NCI-H1092 treated with DMSO at 0.1 percent for 48 hours (cell line): ENCODE data around the gene TTF2.
A peak's percentile ranks its signal among the peaks of the same experiment; 100 is the strongest.

Source experiments
- DNase-seq: peaks from one replicate; lab custom pipeline; 2025; lab: John Stamatoyannopoulos, UW

The TTF2 gene

DNA sequence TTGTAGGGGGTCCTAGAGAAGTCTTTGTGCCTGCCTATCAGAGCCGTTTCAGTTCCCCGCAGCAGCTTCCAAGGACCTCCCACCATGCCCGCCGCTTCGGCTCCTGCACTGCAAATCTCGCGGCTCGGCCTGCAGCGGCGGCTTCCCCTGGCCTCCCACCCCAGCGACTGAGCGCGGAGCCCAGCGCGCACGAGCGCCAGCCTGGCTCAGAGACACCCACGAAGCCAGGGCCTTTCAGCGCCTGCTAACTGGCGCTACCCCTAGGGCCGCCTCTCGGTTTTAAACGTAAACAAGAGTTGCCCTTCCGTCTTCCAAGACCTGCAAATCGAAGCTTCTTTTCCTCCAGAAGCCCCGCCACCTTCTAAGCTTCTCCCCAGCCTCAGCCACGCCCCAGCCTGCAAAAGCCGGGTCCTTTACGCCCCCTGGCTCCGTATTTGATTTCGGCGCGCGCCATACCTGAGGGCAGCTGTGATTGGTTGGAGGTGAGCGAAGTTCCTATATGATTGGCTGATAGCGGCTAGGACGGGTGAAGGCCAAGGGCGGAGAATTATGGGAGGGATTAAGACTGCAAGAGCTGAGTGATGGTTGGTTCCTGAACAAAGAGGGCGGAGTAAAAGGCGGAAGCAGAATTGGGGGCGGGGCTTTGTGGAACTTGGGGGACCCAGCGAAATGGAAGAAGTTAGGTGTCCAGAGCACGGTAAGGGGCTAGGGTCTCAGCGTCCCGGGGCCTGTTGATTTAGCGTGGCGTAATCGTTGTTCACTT lies at the start of gene TTF2:
TSS of gene TTF2 (plus strand) at position 649 of the 763 bp plus-strand sequence. CDS start at position 670, 21 bp downstream.
- DNase-seq, result peak; percentile 99

DNA sequence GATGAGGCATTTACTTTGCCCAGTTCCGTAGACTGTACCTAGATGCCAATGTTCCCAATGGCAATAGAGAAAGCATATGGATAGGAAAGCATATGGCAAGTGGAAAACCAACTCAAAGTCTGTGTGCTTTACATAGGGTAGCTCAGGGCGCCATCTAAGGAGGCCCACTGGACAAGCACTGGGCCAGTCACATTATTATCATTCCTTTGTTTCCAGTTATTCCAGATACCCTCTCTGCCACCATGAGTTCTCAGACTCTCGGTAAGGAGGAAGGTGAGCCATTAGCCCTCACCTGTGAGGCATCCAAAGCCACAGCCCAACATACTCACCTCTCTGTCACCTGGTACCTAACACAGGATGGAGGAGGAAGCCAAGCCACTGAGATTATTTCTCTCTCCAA lies 48.8 kb upstream of the TTF2 start:
- no peak for DNase-seq

DNA sequence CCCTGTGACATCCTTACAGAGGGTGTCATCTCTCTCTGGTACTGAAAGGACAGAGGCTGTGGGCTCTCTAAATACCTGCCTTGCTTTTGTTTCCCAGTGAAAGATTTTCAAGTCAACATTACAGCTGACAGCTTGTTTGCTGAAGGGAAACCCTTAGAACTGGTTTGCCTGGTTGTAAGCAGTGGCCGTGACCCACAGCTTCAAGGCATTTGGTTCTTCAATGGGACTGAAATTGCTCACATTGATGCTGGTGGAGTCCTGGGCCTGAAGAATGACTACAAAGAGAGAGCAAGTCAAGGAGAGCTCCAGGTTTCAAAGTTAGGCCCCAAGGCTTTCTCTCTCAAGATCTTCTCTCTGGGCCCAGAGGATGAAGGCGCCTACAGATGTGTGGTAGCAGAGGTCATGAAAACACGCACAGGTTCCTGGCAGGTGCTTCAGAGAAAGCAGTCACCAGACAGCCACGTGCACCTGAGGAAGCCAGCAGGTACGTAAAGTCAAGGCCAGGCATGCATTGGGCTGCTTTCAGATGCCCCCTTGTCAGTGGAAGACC lies 46.7 kb upstream of the TTF2 start:
- no peak for DNase-seq

DNA sequence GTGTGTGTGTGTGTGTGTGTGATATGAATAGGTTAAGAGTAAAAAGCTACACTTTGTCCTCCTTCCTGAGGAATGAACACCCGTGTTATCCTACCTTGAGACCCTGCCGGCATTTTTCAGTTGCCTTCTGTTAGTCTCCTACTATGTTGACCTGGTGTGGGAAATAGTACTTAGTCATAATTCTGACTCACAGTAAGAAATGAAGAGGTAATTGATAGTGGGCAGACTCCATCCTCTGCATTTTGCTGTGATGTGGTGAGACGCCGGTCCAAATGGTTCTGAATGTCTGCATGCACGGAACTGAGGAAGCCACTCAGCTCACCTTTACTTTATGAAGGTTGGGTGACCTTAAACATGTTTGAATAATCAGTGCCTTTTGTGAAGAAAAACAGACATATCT lies 45.9 kb upstream of the TTF2 start:
- no peak for DNase-seq

DNA sequence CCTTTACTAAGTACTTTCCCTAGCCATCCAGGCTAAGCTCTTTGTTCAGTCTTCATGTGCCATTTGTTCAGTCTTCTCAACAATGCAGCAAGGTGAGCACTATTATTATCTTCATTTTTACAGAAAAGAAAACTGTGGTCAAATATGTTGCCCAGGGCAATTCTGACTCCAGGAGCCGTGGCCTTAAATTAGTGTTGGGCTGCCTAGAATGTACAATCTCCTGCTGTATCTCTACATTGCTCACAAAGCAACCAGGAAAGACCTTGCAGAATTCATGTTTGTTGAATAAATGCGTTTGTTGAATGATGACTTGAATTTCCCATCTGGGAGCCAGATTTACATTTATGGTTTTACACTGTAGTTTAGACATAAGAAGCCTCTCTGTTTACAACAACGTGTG lies 44.4 kb upstream of the TTF2 start:
- no peak for DNase-seq

DNA sequence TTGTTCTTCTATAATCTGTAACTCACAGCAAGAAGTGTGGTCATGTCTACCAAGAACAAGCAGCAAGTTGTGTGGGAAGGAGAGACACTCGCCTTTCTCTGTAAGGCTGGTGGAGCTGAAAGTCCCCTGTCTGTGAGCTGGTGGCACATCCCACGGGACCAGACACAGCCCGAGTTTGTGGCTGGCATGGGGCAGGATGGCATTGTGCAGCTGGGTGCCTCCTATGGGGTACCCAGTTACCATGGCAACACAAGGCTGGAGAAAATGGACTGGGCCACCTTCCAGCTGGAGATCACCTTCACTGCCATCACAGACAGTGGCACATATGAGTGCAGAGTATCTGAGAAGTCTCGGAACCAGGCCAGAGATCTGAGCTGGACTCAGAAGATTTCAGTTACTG lies 43.1 kb upstream of the TTF2 start:
- DNase-seq, result no peak

DNA sequence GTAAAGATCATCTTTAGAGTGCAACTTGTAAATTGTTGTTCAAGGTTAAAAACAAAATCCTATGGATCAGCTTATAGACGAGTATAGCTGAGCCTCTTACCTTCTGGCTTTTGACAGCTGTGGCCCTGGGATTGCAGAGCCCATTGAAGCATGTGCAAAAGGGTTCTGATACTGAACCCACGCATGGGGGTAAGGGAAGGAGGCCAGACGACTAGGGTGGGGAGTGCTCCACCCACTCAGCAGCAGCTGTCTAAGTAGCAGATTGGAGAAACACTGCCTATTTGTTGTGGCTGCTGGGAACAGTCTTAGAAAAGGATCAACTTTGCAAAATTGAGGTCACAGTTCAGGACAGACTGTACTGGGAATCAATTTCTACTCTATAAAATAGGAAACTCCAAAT lies 42.5 kb upstream of the TTF2 start:
- DNase-seq, result no peak

DNA sequence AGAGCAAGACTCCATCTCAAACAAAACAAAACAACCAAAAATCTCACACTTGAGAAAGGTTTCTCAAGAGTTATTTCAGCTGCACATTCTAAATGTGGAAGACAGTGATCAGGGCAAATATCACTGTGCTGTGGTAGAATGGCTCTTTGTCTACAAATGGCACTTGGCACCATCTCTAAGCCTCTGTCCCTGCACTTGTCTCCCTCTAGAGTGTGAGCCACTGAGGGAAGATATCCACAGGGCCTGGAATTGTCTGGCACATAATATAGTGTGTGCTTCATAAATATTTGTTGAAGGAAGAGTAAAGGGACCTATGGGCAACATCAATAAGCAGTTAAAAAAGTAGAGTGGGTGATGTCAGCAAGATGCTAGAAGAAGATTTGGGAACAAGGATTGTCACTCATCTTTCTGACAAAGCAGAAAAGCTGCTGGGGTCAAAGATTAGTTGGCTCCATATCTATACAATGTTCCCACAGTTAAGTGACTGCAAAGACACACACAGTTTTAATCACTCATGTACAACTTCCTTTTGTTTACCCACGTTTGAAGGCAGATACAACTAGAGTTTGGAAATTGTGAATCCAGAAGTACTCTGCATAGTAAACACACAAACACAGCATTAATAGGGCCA lies 39.5 kb upstream of the TTF2 start:
- no peak for DNase-seq

DNA sequence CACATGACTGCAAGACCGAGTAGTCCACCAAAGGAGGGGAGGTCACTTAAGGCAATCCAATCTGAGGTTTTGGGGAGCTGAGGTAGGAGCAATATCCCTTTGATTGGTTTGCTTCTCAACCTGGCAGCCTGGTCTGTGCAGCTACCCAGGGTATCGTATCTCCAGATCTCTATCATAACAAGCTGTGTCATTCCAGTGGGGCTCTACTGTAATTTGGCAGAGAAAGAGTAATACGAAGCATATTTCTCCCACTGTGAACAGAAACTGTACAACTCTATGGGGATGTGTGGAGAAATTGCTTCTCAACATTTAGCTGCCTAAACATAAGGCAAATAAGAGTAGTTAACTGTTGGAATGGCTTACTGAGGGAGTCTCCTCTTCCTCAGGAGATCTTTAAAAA lies 38.0 kb upstream of the TTF2 start:
- no peak for DNase-seq

DNA sequence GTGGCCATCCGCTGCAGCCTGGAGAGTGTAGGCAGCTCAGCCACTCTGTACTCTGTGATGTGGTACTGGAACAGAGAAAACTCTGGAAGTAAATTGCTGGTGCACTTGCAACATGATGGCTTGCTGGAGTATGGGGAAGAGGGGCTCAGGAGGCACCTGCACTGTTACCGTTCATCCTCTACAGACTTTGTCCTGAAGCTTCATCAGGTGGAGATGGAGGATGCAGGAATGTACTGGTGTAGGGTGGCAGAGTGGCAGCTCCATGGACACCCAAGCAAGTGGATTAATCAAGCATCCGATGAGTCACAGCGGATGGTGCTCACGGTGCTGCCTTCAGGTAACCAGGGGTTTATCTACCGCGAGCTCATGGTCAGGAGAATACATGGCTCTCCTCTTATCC lies 34.6 kb upstream of the TTF2 start:
- DNase-seq, result no peak

DNA sequence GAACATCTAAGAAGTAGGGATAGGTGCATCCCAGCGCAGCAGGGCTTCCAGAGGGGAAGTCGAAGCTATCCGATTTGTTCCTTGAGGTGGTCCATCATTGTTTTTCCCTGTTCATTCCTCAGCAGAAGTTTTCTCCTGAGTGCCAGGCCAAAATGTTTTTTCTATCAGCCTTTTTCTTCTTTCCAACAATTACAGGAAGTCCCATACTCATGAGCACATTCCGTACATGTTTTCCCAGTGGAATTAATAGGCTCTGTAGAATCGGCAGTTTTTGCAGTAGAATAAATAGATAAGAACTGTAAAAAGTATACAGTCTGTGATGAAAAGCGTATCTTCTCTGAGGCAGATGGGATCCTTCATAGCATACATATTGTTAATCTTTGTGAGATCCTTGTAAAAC lies 33.8 kb upstream of the TTF2 start:
- DNase-seq, result no peak

DNA sequence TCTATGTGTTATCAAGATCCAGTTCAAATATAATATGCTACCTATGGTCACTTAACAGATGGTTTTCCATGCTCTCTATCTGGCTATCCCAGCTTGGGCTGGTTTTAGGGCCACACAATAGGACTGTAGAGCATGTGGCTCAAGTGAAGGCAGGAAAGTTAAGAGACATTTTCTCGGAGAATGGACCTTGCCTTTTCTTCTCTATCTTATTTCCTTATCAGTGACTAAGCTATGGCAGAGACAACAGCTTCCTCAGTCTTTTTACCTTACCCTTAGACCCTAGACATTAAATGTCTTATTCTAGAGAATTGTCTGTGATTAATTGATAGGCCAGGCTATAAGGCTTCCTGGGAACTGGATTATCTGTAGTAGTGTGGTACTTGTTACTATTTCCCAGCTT lies 30.4 kb upstream of the TTF2 start:
- no peak for DNase-seq

DNA sequence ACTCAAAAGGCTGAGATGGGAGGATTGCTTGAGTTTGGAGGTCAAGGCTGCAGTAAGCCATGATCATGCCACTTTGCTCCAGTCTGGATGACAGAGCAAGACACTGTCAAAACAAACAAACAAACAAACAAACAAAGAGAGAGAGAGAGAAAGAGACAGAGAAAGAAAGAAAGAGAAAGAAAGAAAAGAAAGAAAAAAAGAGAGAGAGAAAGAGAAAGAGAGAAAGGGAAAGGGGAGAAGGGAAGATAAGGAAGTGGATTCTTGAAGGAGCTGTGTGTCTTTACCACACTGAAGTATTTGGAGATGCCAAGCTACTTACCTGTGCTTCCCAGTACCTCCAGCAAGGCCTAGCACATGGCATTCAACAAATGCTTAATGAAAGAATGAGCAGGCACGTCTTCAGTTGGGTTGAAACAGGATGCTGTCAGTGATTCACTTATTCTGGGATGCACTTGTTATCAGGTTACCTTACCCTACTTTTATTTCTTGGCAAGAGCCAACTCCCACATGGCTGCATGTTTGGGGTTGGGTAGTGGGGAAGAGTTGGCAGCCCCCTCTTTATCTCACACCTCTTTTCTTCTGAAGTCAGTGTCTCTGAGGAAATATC lies 29.8 kb upstream of the TTF2 start:
- DNase-seq, result no peak

DNA sequence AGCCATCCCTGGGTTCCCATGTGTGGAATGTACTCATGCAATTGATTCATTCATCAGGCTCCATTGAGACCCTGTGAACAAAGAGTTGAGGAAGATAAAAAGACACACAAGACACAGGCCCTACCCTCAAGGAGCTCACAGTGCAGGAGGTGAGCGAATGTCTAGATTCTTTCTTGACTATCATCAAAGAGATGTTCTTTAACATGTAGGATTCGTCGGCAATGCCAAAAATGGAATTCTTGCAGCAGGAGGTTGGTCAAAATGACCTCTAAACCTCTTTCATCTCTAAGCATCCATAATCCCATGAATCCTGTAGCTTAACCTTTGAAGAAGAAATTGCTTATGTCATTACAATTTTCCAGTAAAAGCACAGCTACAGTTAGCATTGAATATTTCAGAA lies 27.9 kb upstream of the TTF2 start:
- DNase-seq, result no peak

DNA sequence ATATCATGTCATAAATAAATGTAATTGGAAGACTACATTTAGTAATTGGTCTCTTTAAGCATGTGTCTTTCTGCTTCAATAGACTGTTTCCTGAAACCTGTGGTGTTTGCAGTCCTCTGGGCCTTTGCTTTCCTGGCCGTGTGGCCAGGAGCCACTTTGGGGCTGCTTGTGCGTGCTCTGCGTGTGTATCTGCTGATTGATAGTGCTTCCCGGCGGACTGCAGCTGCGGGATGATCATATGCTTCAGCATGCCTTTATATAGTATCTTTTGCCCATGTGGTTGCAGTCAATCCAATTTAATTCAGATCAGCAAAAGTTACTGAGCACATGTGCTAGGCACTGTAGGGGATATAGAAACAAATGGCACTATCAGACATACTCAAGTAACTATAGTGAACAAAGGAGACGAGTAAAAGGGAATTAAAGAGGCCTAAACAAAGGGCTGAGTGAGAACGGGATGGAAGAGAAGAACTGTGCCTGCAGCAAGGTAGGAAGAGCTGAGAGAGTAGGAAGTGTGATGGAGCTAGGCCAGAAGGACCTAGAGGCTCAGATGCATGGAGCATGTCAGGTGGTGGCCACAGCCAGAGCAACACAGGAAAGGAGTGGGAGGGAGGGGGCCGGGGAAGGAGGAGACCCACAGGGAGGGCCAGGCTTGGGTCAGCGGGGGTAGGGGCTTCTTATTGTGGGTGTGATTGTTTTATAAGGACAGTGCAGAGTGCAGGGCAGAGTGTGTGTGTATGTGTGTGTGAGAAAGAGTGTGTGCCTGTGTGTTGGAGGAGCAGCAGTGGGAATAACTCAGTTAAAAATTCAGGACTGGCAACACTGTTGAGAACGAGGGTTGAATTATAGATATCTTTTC lies 27.2 kb upstream of the TTF2 start:
- DNase-seq, result no peak

DNA sequence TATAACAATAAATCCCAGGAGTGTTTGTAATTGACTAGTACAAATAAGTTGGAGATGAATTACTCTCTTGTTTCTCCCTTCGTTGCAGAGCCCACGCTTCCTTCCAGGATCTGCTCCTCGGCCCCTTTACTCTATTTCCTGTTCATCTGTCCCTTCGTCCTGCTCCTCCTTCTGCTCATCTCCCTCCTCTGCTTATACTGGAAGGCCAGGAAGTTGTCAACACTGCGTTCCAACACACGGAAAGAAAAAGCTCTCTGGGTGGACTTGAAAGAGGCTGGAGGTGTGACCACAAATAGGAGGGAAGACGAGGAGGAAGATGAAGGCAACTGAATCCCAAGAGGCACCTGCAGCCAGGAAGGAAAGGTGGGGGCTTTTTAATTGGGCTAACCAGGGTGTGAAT lies 26.4 kb upstream of the TTF2 start:
- no peak for DNase-seq

DNA sequence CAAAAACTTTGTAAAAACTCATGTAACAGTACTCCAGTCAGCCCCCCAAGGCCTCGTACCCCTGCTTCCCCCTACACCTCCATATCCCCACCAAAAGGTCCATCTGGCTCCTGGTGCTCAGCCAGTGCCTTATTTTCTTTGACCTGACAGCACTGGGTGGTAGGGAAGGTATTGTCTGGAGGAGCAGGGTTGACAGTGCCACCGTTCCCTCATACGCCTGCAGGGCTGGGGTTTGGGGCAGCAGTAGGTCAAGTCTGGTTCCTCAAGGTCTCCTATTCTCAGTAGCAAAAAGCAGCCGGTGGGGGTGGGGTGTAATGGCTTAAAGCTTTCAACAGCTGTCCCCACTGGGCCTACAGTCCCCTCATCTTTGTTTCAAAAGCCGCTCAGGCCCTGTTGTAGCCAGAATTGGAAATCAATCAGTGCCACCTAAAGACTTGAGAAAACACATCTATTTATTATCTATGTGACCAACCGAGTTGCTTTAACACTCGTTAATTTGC lies 25.3 kb upstream of the TTF2 start:
- DNase-seq, result no peak

DNA sequence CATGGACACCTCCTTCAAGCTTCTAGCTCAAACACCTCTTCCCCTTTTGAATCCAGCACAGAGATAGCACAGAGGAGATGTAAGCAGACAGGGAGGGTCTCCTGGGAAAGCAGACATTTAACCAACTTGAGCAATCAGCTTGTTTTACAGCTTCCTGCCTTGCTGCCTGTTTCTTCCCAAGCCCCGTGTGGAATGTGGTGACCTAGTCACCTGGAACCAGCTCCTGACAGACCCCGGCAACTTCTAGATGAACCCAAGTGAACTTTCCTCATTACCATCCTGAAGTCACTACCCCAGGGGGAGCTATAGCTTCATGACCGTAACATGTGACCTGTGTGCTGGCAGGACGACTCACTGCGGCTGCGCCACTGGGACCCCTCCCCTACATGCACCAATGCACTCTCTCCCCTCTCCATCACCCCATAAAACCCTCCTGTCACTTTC lies 24.1 kb upstream of the TTF2 start:
- DNase-seq, result no peak

DNA sequence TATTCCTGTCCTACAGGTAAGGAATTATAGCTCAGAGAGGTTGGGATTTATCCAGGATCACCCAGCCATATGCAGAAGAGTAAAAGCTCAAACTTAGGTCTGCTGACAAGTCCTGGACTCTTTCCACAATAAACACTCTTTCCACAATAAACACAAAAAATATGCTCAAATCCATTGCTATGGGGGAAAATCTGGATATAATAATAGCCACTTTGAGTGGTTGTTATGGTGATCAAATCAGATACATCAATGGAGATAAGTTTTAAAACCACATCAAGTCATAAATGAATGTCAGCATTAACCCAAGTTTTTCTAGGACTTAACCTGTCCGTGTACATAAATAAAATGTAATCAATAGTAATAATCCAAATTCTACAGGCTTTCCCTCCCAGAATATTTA lies 22.3 kb upstream of the TTF2 start:
- DNase-seq, result no peak

DNA sequence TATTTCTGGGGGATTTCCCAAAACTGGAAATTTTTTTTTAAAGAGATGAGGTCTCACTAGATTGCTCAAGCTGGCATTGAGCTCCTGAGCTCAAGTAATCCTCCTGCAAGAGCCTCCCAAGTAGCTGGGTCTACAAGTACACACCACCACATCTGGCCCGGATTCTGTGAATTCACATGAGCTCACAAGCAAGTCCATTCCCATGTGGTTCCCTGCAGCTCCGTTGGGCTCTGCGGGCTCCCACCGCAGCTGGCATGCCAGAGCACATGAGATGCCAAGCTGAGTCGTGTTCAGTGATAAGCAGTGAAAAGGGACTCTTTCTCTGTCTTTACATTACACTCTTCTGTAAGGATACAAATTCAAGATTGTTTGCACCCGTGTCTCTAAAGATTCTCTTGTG lies 21.9 kb upstream of the TTF2 start:
- DNase-seq, result no peak

DNA sequence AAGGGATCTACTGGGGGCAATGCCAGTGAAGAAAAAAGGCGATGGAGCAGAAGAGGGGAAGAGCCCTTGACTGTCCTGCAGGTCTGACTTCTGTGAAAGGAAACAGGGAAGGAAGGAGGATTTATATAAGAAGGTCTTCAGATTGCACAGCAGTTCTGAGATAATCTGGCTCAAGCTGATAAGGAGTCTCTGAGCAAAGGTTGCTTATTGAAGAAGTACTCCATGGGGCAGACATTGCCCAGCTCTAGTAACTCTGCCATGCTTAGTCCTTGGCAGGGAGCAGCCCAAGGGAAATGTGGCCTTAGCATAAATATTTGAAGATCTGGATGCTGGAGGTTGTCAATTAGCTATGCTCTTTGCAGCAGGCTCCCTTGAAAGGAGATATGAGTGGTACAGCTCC lies 15.9 kb upstream of the TTF2 start:
- DNase-seq, result no peak

DNA sequence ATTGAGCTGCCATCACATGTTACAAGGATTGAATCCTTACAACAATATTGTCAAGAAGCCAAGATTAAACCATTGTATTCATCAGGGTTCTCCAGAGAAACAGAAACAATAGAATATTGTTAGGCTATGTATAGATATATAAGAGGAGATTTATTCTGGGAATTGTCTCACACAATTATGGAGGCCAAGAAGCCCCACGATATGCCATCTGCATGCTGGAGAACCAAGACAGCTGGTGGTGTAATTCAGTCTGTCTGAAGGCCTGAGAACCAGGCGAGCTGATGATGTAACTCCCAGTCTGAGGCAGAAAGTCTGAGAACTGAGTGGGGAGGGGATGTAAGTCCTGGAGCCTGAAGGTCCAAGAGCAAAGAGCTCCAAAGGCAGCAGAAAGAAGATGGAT lies 14.5 kb upstream of the TTF2 start:
- DNase-seq, result no peak
